Measurements from ENCODE around the gene AP2S1.
"Not testable (repeated sequence)": the region's sequence is repeated elsewhere in the genome, so short reads cannot be mapped to it uniquely, and the experiment has no call there.

The AP2S1 gene

DNA sequence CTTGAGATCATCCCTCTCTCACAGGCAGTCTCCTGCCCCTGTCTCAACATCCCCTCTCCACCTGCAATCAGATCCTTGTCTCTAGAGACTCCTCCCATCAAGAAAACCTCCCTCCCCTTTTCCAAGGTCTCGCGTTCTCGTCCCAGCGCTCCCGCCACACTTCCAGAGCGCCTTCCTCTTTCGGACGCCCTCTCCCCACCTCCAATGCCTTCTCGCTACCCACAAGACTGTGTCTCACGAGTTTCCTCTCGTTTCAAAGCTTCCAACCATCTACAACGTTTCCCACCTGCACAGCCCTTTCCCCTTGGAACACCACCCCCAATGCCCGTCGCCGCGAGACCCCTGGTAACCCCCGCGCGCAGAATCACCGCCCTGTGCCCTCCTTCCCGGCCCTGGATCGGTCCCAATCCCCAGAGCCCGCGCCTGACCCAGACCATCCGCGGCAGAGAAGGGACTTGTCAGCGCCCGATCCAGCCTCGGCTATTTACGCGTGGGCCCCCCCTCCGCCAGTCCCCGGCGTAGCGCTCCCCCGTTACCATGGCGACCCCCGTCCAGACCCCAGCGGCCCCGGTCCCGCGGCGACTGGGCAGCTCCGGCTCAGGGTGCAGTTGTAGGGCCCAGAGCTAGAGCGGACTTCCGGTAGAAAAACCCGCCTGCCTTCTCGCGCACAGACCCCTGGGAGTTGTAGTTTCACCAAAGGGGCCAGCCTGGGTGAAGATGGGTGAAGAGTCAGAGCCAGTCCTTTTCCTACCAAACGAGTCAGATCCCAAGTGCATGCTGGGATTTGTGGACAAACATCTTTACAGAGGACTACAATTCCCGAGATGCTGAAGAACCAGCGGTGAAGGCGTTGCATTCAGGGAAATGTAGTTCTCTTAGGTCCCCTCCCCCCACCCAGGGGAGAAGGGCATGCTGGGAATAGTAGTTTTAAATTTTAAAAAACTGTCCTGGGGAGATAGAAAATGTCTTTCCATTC is at the start of gene AP2S1:
Gene AP2S1 (minus strand): TSS at position 619 of the 976 bp plus-strand sequence. CDS start 80 bp downstream, at position 539.
- DNase-seq (ENCODE audit: insufficient read length, low spot score) (peak; percentile 96), FAIRE-seq (peak; percentile 95)

GRCh38 chr19:46900341-46900740 is 49.7 kb upstream of the AP2S1 start:
- FAIRE-seq, result no peak
- DNase-seq (ENCODE audit: insufficient read length, low spot score), result no peak

DNA sequence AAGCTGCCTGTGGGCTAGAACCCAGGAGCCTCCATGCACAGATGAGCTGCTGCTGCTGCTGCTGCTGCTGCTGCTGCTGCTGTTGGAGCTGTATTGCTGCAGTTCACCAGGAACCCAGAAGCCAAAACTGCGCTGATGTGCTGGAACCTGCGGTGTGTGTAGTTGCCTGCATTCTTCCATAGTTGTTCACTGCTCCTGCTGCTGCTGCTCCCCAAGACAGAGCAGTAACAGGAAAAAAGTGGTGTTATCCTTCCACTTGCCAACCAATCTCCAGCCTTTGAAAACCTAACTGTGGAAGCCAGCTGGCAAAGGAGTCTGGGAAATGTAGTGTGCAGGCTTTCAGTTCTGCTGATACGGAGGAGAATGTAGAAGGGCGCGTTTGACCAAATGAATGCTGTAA is 48.1 kb upstream of the AP2S1 start:
- DNase-seq (ENCODE audit: insufficient read length, low spot score), result no peak
- FAIRE-seq, result no peak

- FAIRE-seq (no peak), DNase-seq (ENCODE audit: insufficient read length, low spot score) (no peak)
Observed at GRCh38 chr19:46896076-46896794, 45.6 kb upstream of the AP2S1 start.

GRCh38 chr19:46892252-46893179 is 41.9 kb upstream of the AP2S1 start:
- no peak for FAIRE-seq
- DNase-seq (ENCODE audit: insufficient read length, low spot score), result no peak

DNA sequence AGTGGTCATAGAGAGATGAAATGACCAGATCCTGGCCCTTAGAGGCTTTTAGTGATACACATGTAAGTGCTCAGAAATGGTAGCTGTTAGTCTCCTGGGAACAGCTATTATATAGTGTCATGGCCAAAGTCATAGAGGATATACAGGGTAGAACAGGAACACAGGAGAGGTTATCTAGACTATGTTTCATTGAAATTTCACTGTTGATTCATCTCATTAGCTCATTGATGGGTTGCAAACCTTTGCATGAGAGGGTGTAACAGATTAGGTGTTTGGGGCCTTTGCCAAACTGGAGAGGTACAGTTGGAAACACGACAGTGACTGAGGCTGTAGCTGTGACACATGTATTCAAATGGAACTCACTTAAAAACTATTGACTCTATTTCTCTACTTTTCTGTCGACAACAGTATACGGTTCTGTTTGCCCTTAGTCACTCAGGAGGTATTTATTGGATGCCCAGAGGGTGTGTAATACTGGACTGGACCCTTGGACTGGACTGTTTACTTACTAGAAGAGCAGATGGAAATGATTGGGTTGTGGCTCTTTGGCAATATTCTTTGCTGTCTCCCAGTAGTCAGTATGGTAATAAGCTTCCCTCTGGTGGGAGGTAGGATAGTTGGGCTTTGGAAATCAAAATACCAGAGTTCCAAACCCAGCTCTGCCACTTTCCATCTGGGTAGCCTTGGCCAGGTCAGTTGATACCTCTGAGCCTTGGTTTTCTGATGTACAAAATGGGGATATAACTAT is 40.0 kb upstream of the AP2S1 start:
- DNase-seq (ENCODE audit: insufficient read length, low spot score) (peak; percentile 67), FAIRE-seq (peak; percentile 83)

- DNase-seq (ENCODE audit: insufficient read length, low spot score) (no peak), FAIRE-seq (no peak)
Observed at GRCh38 chr19:46887240-46887782, 36.7 kb upstream of the AP2S1 start.

- DNase-seq (ENCODE audit: insufficient read length, low spot score) (no peak), FAIRE-seq (no peak)
Observed at GRCh38 chr19:46886546-46887239, 36.0 kb upstream of the AP2S1 start.

DNA sequence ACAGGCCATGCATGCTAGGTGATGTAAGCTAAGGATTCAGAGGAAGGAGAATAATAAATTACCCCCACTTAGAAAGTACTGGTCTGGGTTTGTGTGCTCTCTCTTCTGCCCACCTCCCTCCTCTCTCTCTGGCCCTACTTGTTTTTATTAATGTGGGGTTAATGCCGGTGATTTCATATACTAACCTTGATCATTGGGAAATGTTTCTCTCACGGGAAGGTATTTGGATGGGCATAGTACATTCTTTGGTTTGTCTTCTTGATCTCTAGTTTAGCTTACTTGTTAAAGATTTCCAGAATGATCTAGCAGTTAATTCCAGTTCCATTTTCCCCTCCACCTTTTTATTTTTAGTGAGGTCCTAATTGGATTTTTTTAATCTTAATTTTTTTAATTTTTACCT is 34.8 kb upstream of the AP2S1 start:
- no peak for FAIRE-seq
- no peak for DNase-seq (ENCODE audit: insufficient read length, low spot score)

DNA sequence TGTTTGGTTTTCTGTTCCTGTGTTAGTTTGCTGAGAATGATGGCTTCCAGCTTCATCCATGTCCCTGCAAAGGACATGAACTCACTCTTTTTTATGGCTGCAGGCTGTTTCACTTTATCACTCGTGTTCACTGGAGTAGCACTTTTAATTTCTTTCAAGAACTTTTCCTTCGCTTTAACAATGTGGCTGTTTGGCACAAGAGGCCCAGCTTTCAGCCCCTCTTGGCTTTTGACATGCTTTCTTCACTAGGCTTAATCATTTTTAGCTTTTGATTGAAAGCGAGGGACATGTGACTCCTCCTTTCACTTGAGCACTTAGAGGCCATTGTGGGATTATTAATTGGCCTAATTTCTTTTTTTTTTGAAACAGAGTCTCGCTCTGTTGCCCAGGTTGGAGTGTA is 32.1 kb upstream of the AP2S1 start:
- not testable (repeated sequence) for FAIRE-seq; DNase-seq (ENCODE audit: insufficient read length, low spot score)

- no peak for DNase-seq (ENCODE audit: insufficient read length, low spot score)
- FAIRE-seq, result no peak
Observed at GRCh38 chr19:46882034-46882433, 31.4 kb upstream of the AP2S1 start.

DNA sequence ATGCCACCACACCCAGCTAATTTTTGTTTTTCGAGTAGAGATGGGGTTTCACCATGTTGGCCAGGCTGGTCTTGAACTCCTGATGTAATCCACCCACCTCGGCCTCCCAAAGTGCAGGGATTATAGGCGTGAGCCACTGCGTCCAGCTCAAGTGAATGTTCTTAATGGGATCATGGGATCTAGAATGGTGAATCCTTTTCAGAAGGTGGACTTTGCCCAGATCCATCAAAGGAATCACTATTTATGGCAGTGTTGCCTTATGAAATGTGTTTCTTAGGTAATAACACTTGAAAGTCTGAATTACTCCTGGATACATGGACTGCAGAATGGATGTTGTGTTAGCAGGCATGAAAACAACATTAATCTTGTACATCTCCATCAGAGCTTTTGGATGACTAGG is 30.4 kb upstream of the AP2S1 start:
- FAIRE-seq (no peak), DNase-seq (ENCODE audit: insufficient read length, low spot score) (no peak)

- FAIRE-seq (no peak), DNase-seq (ENCODE audit: insufficient read length, low spot score) (no peak)
Observed at GRCh38 chr19:46880431-46880830, 29.8 kb upstream of the AP2S1 start.

DNA sequence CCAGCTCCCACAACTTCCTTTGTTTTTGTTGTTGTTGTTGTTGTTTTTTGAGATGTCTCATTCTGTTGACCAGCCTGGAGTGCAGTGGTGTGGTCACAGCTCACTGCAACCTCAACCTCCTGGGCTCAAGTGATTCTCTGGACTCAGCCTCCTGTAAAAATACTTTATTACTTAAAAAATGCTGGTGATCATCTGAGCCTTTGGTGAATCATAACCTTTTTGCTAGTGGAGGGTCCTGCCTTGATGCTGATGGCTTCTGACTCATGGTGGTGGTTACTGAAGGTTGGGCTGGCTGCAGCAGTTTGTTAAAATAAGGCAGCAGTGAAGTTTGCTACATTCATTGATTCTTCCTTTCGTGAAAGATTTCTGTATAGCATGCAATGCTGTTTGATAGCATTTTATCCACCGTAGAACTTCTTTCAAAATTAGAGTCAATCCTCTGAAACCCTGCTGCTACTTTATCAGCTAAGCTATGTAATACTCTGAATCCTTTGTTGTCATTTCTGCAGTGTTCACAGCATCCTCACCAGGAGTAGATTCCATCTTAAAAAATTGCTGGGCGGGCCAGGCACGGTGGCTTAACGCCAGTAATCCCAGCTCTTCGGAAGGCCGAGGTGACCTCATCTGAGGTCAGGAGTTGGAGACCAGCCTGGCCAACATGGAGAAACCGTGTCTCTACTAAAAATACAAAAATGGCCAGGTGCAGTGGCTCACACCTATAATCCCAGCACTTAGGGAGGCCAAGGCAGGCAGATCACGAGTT is 28.1 kb upstream of the AP2S1 start:
- FAIRE-seq (peak; percentile 20), DNase-seq (ENCODE audit: insufficient read length, low spot score) (no peak)

GRCh38 chr19:46875657-46876056 is 25.0 kb upstream of the AP2S1 start:
- DNase-seq (ENCODE audit: insufficient read length, low spot score) (no peak), FAIRE-seq (no peak)

GRCh38 chr19:46875234-46875633 is 24.6 kb upstream of the AP2S1 start:
- FAIRE-seq, result no peak
- DNase-seq (ENCODE audit: insufficient read length, low spot score), result no peak

GRCh38 chr19:46872967-46873366 is 22.3 kb upstream of the AP2S1 start:
- DNase-seq (ENCODE audit: insufficient read length, low spot score) (no peak), FAIRE-seq (no peak)

- not testable (repeated sequence) for FAIRE-seq; DNase-seq (ENCODE audit: insufficient read length, low spot score)
Observed at GRCh38 chr19:46871173-46871572, 20.5 kb upstream of the AP2S1 start.

All from HTR-8/SVneo (cell line).